GM23338 (cell line): ENCODE data around the gene SLFN5. TPM values are rescaled to one million over a fixed set of nuclear protein-coding genes. Genes with fewer than 3 reads are reported as not detected.

Experiments
- ATAC-seq: fragments of 200-7000 bp; cut with Tn5 transposase; 3 replicates; pipeline ENCODE4 v1.9.1; 2020
- DNase-seq: peaks from one replicate; pipeline ENCODE4 v3.0.0-alpha.2; 2015; ENCODE audit warnings: low spot score
- H2AFZ ChIP-seq: fragments of 200-600 bp; sonication (generic); 2 replicates; pipeline ENCODE4 v1.8.0; 2016; ENCODE audit warnings: antibody characterized with exemption, mild to moderate bottlenecking, moderate library complexity
- H3F3A ChIP-seq: fragments of 200-600 bp; sonication (generic); replicated peaks from 2 replicates; pipeline ENCODE4 v1.8.0; 2017; ENCODE audit warnings: antibody characterized with exemption, mixed run types, low read depth
- H3K27ac ChIP-seq: fragments of 200-600 bp; sonication (generic); 2 replicates; pipeline ENCODE4 v1.6.1; 2016; ENCODE audit warnings: low read depth
- H3K27me3 ChIP-seq: fragments of 200-600 bp; sonication (generic); 2 replicates; pipeline ENCODE4 v1.8.0; 2016; ENCODE audit warnings: mild to moderate bottlenecking, mixed run types, moderate library complexity; ENCODE audit not compliant: insufficient read depth
- H3K36me3 ChIP-seq: fragments of 200-600 bp; sonication (generic); 2 replicates; pipeline ENCODE4 v1.8.0; 2016; ENCODE audit warnings: mild to moderate bottlenecking; ENCODE audit not compliant: insufficient read depth
- H3K4me1 ChIP-seq: fragments of 200-600 bp; sonication (generic); 2 replicates; pipeline ENCODE4 v1.8.0; 2016; ENCODE audit warnings: mild to moderate bottlenecking, moderate library complexity; ENCODE audit not compliant: insufficient read depth
- H3K4me2 ChIP-seq: fragments of 200-600 bp; sonication (generic); 2 replicates; pipeline ENCODE4 v1.7.1; 2017; ENCODE audit warnings: mixed run types
- H3K4me3 ChIP-seq: fragments of 200-600 bp; sonication (generic); 2 replicates; pipeline ENCODE4 v1.6.1; 2016; ENCODE audit warnings: mixed run types
- H3K79me2 ChIP-seq: fragments of 200-600 bp; sonication (generic); replicated peaks from 2 replicates; pipeline ENCODE4 v1.8.0; 2017; ENCODE audit warnings: mild to moderate bottlenecking; ENCODE audit not compliant: insufficient read depth
- H3K9me2 ChIP-seq: fragments of 200-600 bp; sonication (generic); 2 replicates; pipeline ENCODE4 v1.8.0; 2017; ENCODE audit not compliant: insufficient read depth
- H4K20me1 ChIP-seq: fragments of 200-600 bp; sonication (generic); replicated peaks from 2 replicates; pipeline ENCODE4 v1.8.0; 2017; ENCODE audit warnings: mild to moderate bottlenecking; ENCODE audit not compliant: insufficient read depth
- H3K27ac Mint-ChIP-seq: 2 replicates; pipeline ENCODE4 v1.8.0; 2020; ENCODE audit warnings: inconsistent platforms, mild to moderate bottlenecking, moderate library complexity, mixed read lengths
- H3K27me3 Mint-ChIP-seq: 3 replicates; pipeline ENCODE4 v1.8.0; 2022; ENCODE audit warnings: low read depth, mild to moderate bottlenecking, moderate library complexity, mixed read lengths, inconsistent platforms; ENCODE audit not compliant: insufficient read depth, poor library complexity
- H3K36me3 Mint-ChIP-seq: 3 replicates; pipeline ENCODE4 v1.8.0; 2021; ENCODE audit warnings: low read depth, mild to moderate bottlenecking, inconsistent platforms, moderate library complexity, mixed read lengths
- H3K4me1 Mint-ChIP-seq: 3 replicates; pipeline ENCODE4 v1.8.0; 2020; ENCODE audit warnings: mild to moderate bottlenecking, inconsistent platforms, mixed read lengths
- H3K4me3 Mint-ChIP-seq: 3 replicates; pipeline ENCODE4 v1.8.0; 2021; ENCODE audit warnings: moderate library complexity, mild to moderate bottlenecking, inconsistent platforms, mixed read lengths
- H3K9me3 Mint-ChIP-seq: 3 replicates; pipeline ENCODE4 v1.8.0; 2020; ENCODE audit warnings: moderate library complexity, mild to moderate bottlenecking, inconsistent platforms, mixed read lengths
- CREB1 ChIP-seq: fragments of 250-450 bp; sonication (Bioruptor Pico); IDR thresholded peaks from 2 replicates; pipeline ENCODE4 v1.5.0; 2020; ENCODE audit warnings: low read depth, mild to moderate bottlenecking, moderate library complexity
- ETS1 ChIP-seq: IDR thresholded peaks from 2 replicates; pipeline ENCODE4 v1.6.1; 2016; ENCODE audit warnings: antibody characterized with exemption
- REST ChIP-seq: IDR thresholded peaks from one replicate; pipeline ENCODE4 v1.6.1; 2018; ENCODE audit warnings: antibody characterized with exemption; ENCODE audit not compliant: unreplicated experiment
- ZNF114 ChIP-seq: fragments of 250-450 bp; sonication (Bioruptor Pico); IDR thresholded peaks from 2 replicates; pipeline ENCODE4 v1.5.0; 2020; ENCODE audit warnings: mild to moderate bottlenecking, moderate library complexity
- ZNF331 ChIP-seq: fragments of 250-450 bp; sonication (Bioruptor Pico); IDR thresholded peaks from 2 replicates; pipeline ENCODE4 v1.5.0; 2020; ENCODE audit warnings: low read depth, mild to moderate bottlenecking, moderate library complexity
- ZNF462 ChIP-seq: fragments of 250-450 bp; sonication (Bioruptor Pico); IDR thresholded peaks from 2 replicates; pipeline ENCODE4 v1.5.0; 2020; ENCODE audit warnings: mild to moderate bottlenecking, moderate library complexity
- polyA plus RNA-seq: library from polyadenylated mRNA; unstranded; fragments of >200 nt; fragmentation: Nextera tagmentation; extraction: Ambion mirVana; gene quantifications from 2 replicates; pipeline ENCODE4 v1.2.1, GENCODE V29; 2016
- total RNA-seq: library from RNA; depleted of rRNA; stranded (reverse); fragments of >200 nt; shearing (Covaris generic); gene quantifications from 2 replicates; pipeline ENCODE4 v1.2.3, GENCODE V29; 2014
- TF ChIP-seq, protein P1 (sequence below), 2 experiments: fragments of 200-600 bp in 1 of 2; sonication (generic) in 1 of 2; conservative IDR thresholded peaks; 2 replicates each; pipeline versions ENCODE4 v1.5.1 to v1.6.1; 2016 to 2017; ENCODE audit warnings: antibody characterized with exemption in 2 of 2, low read depth in 2 of 2, mild to moderate bottlenecking in 2 of 2, moderate library complexity in 1 of 2

The SLFN5 gene
- total and polyA plus RNA-seq, 2 experiments from 2014 or later: 1.4 to 6.4 TPM

- H3K9me2 ChIP-seq: no peaks in the 10 kb centered on the region
- 0 out of 2 replicates have a peak, but pooled peaks cover 3% of the 10 kb centered on the region for H3F3A ChIP-seq
- H3K36me3 ChIP-seq: no peaks in the 10 kb centered on the region
- peak overlapping the region; percentile 85 for H3K4me2 ChIP-seq
- peak overlapping the region; percentile 99 for H2AFZ ChIP-seq
- H3K4me1 ChIP-seq: peaks cover 7% of the 10 kb centered on the region
- H3K36me3 Mint-ChIP-seq: no peaks in the 10 kb centered on the region; the same call in 2 of the 3 replicates
- DNase-seq (peak; percentile 20), ATAC-seq (peak; percentile 9)
- peak overlapping the region; percentile 79 for H3K4me3 Mint-ChIP-seq
- TF ChIP-seq ZNF462: no peak
- H3K27ac ChIP-seq: no peak overlapping the region
- H3K4me3 ChIP-seq: peak overlapping the region; percentile 73
- H3K27ac Mint-ChIP-seq: no peak overlapping the region
- peaks cover 13% of the 10 kb centered on the region for H3K27me3 Mint-ChIP-seq
- H3K4me1 Mint-ChIP-seq: peaks cover 30% of the 10 kb centered on the region
- peaks cover 2% of the 10 kb centered on the region; the same call in 2 of the 3 replicates for H3K9me3 Mint-ChIP-seq
- peaks cover 37% of the 10 kb centered on the region for H3K27me3 ChIP-seq
- H3K79me2 ChIP-seq: no peaks in the 10 kb centered on the region
- H4K20me1 ChIP-seq: 0 out of 2 replicates have a peak, but pooled peaks cover 4% of the 10 kb centered on the region
These were observed 71.7 kb downstream of the SLFN5 start for GRCh38 chr17:35314415-35315216.

DNA sequence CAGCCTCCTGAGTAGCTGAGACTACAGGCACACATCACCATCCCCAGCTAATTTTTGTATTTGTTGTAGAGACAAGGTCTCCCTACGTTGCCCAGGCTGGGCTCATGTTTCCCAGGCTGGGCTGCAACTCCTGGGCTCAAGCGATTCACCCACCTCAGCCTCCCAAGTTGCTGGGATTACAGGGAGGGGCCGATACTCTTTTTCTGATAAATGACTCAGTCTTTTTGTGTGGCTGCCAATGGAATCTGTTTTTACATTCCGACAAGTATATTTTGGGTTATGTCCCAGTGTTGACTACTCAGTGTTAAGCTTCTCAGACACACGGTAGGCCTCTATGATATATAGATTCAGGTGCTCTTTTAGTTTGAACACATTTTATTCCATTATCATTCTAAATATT, 72.4 kb downstream of the SLFN5 start:
- H3K4me1 Mint-ChIP-seq: peaks cover 30% of the 10 kb centered on the region
- H3K36me3 ChIP-seq: no peaks in the 10 kb centered on the region
- peaks cover 37% of the 10 kb centered on the region for H3K27me3 ChIP-seq
- H3K36me3 Mint-ChIP-seq: no peaks in the 10 kb centered on the region; the same call in 2 of the 3 replicates
- peaks cover 13% of the 10 kb centered on the region for H3K27me3 Mint-ChIP-seq
- H3K9me3 Mint-ChIP-seq: no peaks in the 10 kb centered on the region
- H3K27ac Mint-ChIP-seq: no peak overlapping the region
- ATAC-seq (no peak), DNase-seq (no peak)
- H3K4me1 ChIP-seq: peaks cover 7% of the 10 kb centered on the region
- H2AFZ ChIP-seq: 0 out of 2 replicates have a peak overlapping the region, but pooled peaks have one; percentile 50
- no peaks in the 10 kb centered on the region for H3K79me2 ChIP-seq
- H3K4me2 ChIP-seq: no peak overlapping the region
- H3K27ac ChIP-seq: no peak overlapping the region
- 0 out of 2 replicates have a peak, but pooled peaks cover 4% of the 10 kb centered on the region for H4K20me1 ChIP-seq
- H3K4me3 Mint-ChIP-seq: no peak overlapping the region
- 0 out of 2 replicates have a peak, but pooled peaks cover 3% of the 10 kb centered on the region for H3F3A ChIP-seq
- no peak overlapping the region for H3K4me3 ChIP-seq
- no peaks in the 10 kb centered on the region for H3K9me2 ChIP-seq
- TF ChIP-seq ETS1 (no peak), ZNF114 (CRISPR knock-in tag) (no peak), CREB1 (no peak), REST (no peak), ZNF331 (CRISPR knock-in tag) (no peak)
- TF ChIP-seq, protein P1, sequence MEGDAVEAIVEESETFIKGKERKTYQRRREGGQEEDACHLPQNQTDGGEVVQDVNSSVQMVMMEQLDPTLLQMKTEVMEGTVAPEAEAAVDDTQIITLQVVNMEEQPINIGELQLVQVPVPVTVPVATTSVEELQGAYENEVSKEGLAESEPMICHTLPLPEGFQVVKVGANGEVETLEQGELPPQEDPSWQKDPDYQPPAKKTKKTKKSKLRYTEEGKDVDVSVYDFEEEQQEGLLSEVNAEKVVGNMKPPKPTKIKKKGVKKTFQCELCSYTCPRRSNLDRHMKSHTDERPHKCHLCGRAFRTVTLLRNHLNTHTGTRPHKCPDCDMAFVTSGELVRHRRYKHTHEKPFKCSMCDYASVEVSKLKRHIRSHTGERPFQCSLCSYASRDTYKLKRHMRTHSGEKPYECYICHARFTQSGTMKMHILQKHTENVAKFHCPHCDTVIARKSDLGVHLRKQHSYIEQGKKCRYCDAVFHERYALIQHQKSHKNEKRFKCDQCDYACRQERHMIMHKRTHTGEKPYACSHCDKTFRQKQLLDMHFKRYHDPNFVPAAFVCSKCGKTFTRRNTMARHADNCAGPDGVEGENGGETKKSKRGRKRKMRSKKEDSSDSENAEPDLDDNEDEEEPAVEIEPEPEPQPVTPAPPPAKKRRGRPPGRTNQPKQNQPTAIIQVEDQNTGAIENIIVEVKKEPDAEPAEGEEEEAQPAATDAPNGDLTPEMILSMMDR (conservative IDR thresholded peaks at IDR 0.05; ENCODE audit: low read depth in 2 of 2): no peak
